Gastroesophageal sphincter (tissue), 4 donors: Measurements from ENCODE around the gene FYCO1. TPM values are rescaled to one million over a fixed set of nuclear protein-coding genes. Genes with fewer than 3 reads are reported as not detected.

Experiments
- ATAC-seq: fragments of 150-250 bp; one replicate; pipeline ENCODE4 v1.9.1; 2016; ENCODE audit warnings: mild to moderate bottlenecking, moderate library complexity
- H3K27ac ChIP-seq, 4 donors: fragments of 200-600 bp; sonication (generic) in 3 of 4; 1 replicate in 3 of 4; 2 replicates in 1 of 4; pipeline ENCODE4 v1.5.1; 2016 to 2019
- H3K27me3 ChIP-seq: fragments of 200-600 bp; sonication (generic); one replicate; pipeline ENCODE4 v1.5.1; 2019
- H3K36me3 ChIP-seq, 2 donors: fragments of 200-600 bp; sonication (generic); one replicate each; pipeline ENCODE4 v1.5.1; 2019; ENCODE audit warnings: control low read depth in 1 of 2
- H3K4me1 ChIP-seq, 3 donors: fragments of 200-600 bp; sonication (generic); 1 replicate in 2 of 3; 2 replicates in 1 of 3; pipeline ENCODE4 v1.5.1; 2016 to 2019; ENCODE audit warnings: control low read depth in 2 of 3
- H3K4me3 ChIP-seq, 2 donors: fragments of 200-600 bp; sonication (generic); one replicate each; pipeline ENCODE4 v1.5.1; 2019; ENCODE audit warnings: mild to moderate bottlenecking in 1 of 2, moderate library complexity in 1 of 2
- H3K9me3 ChIP-seq, 3 donors: fragments of 200-600 bp; sonication (generic); one replicate each; pipeline ENCODE4 v1.5.1; 2017 to 2019; ENCODE audit warnings: control low read depth in 2 of 3
- EP300 ChIP-seq: sonication (generic); formaldehyde crosslinking; IDR thresholded peaks from one replicate; pipeline ENCODE4 v1.6.1; 2017; ENCODE audit warnings: antibody characterized with exemption, mild to moderate bottlenecking
- POLR2A ChIP-seq, 2 donors: fragments of 450-650 bp; IDR thresholded peaks; one replicate each; pipeline ENCODE4 v1.6.1; 2017; ENCODE audit warnings: antibody characterized with exemption in 2 of 2, mild to moderate bottlenecking in 2 of 2, moderate library complexity in 1 of 2
- POLR2AphosphoS5 ChIP-seq: sonication (generic); formaldehyde crosslinking; IDR thresholded peaks from one replicate; pipeline ENCODE4 v1.6.1; 2017; ENCODE audit warnings: antibody characterized with exemption
- WGBS, 2 donors: methylation state at CpG; one replicate each; pipeline ENCODE4 v1.1.5; 2018; ENCODE audit warnings: low coverage in 1 of 2; 5-methylcytosine and 5-hydroxymethylcytosine counted together
- total RNA-seq, 4 donors: library from RNA; depleted of rRNA; stranded (reverse); fragments of >200 nt; gene quantifications; one replicate each; pipeline ENCODE4 v1.1.0, GENCODE V29; 2016
- TF ChIP-seq, protein P1 (sequence below), 4 experiments: fragments of 200-600 bp in 2 of 4; fragments of 450-650 bp in 2 of 4; sonication (generic) in 1 of 4; IDR thresholded peaks; one replicate each; pipeline ENCODE4 v1.5.1; 2017 to 2019; ENCODE audit warnings: antibody characterized with exemption in 4 of 4, mild to moderate bottlenecking in 2 of 4, moderate library complexity in 2 of 4

The FYCO1 gene
- total RNA-seq, 4 donors from 2014 or later: 66.8 to 144 (median 97.3) TPM

GRCh38 chr3:45940781-45941365 lies 54.8 kb downstream of the FYCO1 start:
- Histone ChIP-seq H3K9me3 (no peaks in the 10 kb centered on the region), H3K27ac (no peak overlapping the region), H3K4me1 (peaks cover 0 to 17% (median 0%) of the 10 kb centered on the region in 3 donors), H3K27me3 (no peaks in the 10 kb centered on the region), H3K4me3 (no peak overlapping the region), H3K36me3 (peaks cover 0 to 63% of the 10 kb centered on the region in 2 donors)
- TF ChIP-seq POLR2A (IDR thresholded peaks at IDR 0.05) (no peak), EP300 (no peak), POLR2AphosphoS5 (no peak)
- TF ChIP-seq, protein P1, sequence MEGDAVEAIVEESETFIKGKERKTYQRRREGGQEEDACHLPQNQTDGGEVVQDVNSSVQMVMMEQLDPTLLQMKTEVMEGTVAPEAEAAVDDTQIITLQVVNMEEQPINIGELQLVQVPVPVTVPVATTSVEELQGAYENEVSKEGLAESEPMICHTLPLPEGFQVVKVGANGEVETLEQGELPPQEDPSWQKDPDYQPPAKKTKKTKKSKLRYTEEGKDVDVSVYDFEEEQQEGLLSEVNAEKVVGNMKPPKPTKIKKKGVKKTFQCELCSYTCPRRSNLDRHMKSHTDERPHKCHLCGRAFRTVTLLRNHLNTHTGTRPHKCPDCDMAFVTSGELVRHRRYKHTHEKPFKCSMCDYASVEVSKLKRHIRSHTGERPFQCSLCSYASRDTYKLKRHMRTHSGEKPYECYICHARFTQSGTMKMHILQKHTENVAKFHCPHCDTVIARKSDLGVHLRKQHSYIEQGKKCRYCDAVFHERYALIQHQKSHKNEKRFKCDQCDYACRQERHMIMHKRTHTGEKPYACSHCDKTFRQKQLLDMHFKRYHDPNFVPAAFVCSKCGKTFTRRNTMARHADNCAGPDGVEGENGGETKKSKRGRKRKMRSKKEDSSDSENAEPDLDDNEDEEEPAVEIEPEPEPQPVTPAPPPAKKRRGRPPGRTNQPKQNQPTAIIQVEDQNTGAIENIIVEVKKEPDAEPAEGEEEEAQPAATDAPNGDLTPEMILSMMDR (IDR thresholded peaks at IDR 0.05): no peak
- WGBS, 2 donors: 94 to 96% methylated on average over 3 to 6 of the region's 6 CpGs
- ATAC-seq: no peak

- no peak overlapping the region for H3K4me3 ChIP-seq
- peaks cover 0 to 17% (median 0%) of the 10 kb centered on the region in 3 donors for H3K4me1 ChIP-seq
- no peaks in the 10 kb centered on the region for H3K27me3 ChIP-seq
- H3K27ac ChIP-seq: no peak overlapping the region
- TF ChIP-seq EP300 (no peak), POLR2A (IDR thresholded peaks at IDR 0.05) (no peak), POLR2AphosphoS5 (no peak)
- TF ChIP-seq, protein P1 (IDR thresholded peaks at IDR 0.05): no peak
- no peaks in the 10 kb centered on the region for H3K9me3 ChIP-seq
- WGBS, 2 donors: 73 to 74% methylated on average over 4 to 6 of the region's 7 CpGs
- no peak for ATAC-seq
- H3K36me3 ChIP-seq: peaks cover 0 to 63% of the 10 kb centered on the region in 2 donors
These were observed 55.4 kb downstream of the FYCO1 start for GRCh38 chr3:45940004-45940780.

DNA sequence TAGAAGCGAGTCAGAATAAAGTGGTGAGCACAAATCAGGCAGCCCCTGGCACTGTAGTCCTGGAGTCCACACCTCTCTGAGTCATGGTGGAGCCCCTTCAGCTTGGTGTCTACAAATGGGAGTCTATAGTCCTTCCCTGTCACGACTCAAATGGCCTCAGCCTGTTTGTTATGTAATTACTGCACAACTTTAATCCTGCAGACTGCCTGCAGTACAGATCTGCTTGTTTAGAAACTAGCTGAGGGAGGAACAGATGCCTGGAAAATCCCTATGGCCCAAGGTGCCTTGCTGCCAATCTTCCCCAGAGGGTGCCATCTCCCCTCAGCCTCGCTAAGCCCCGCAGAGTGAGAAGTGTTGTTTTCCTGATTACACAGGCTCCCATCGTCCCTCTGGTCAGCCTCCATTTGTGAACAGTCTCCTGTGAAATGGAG lies 56.3 kb downstream of the FYCO1 start:
- no peak overlapping the region for H3K4me3 ChIP-seq
- no peak for TF ChIP-seq POLR2A (IDR thresholded peaks at IDR 0.05)
- no peak for TF ChIP-seq EP300
- no peak for TF ChIP-seq POLR2AphosphoS5
- TF ChIP-seq, protein P1 (IDR thresholded peaks at IDR 0.05): no peak
- peak; percentile 27 for ATAC-seq
- H3K36me3 ChIP-seq: peaks cover 0 to 64% of the 10 kb centered on the region in 2 donors
- no peaks in the 10 kb centered on the region for H3K27me3 ChIP-seq
- H3K27ac ChIP-seq: no peak overlapping the region
- H3K4me1 ChIP-seq: peaks cover 0 to 17% (median 0%) of the 10 kb centered on the region in 3 donors
- H3K9me3 ChIP-seq: no peaks in the 10 kb centered on the region
- 34 to 40% methylated on average over 2 to 5 of the region's 5 CpGs for WGBS, 2 donors

DNA sequence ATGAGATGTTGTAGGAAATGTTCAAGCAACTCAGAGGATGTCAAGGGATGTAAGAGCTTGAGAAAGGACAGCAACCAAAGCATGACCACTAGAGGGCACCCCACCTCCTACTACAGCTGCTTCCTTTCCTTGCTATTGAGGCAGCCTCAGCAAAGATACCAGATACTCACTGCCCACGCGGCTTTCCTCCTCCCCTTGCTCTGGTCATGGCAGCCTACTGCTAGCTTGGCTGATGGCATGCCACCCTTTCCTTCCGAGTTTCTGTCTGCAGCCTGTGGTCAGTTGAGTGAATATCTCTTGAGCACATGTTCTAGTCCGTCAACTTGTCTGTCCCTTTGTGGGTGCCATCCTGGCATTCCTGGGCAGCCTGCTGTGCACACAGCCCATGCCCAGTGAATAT lies 56.8 kb downstream of the FYCO1 start:
- Histone ChIP-seq H3K9me3 (no peaks in the 10 kb centered on the region), H3K36me3 (peaks cover 0 to 69% of the 10 kb centered on the region in 2 donors), H3K27ac (no peak overlapping the region), H3K4me1 (peaks cover 0 to 17% (median 0%) of the 10 kb centered on the region in 3 donors), H3K27me3 (no peaks in the 10 kb centered on the region), H3K4me3 (no peak overlapping the region)
- peak; percentile 84 for ATAC-seq
- TF ChIP-seq POLR2AphosphoS5 (no peak), POLR2A (IDR thresholded peaks at IDR 0.05) (no peak), EP300 (no peak)
- TF ChIP-seq, protein P1 (IDR thresholded peaks at IDR 0.05): peak; percentile 84 to 92 (median 88)
- 10 to 16% methylated on average over 3 to 4 of the region's 4 CpGs for WGBS, 2 donors
